ENCODE data around the gene LMNB1. TPM values are rescaled to one million over a fixed set of nuclear protein-coding genes. Genes with fewer than 3 reads are reported as not detected.

LMNB1 gene
- total RNA-seq, 1 experiment from 2014 or later = 49.8 TPM

- H3K36me3 ChIP-seq (ENCODE audit: insufficient read depth, low read length) = no peaks in the 10 kb centered on the region
- H4K20me1 ChIP-seq (ENCODE audit: insufficient read depth, low read depth, low read length) = no peaks in the 10 kb centered on the region
- peaks cover 8% of the 10 kb centered on the region for H3K4me1 ChIP-seq (ENCODE audit: low read length)
- no peaks in the 10 kb centered on the region for H3K27me3 ChIP-seq (ENCODE audit: low read length)
- H2AFZ ChIP-seq (ENCODE audit: low read length) = no peak overlapping the region
- DNase-seq = no peak
- no peak overlapping the region for H3K4me3 ChIP-seq (ENCODE audit: low read length)
- no peak overlapping the region for H3K4me2 ChIP-seq (ENCODE audit: low read depth, low read length, poor library complexity, severe bottlenecking)
- no peaks in the 10 kb centered on the region for H3K9me3 ChIP-seq (ENCODE audit: low read length)
- no peak overlapping the region for H3K27ac ChIP-seq (ENCODE audit: low read length)
- no peaks in the 10 kb centered on the region for H3K79me2 ChIP-seq (ENCODE audit: low read length)
- no peaks in the 10 kb centered on the region for H3K9me2 ChIP-seq (replicated peaks; ENCODE audit: insufficient read depth, low read length)
- H3K9ac ChIP-seq (ENCODE audit: low read length) = no peak overlapping the region
These were observed 30.6 kb upstream of the LMNB1 start for GRCh38 chr5:126746290-126746689.

GRCh38 chr5:126752081-126752785, 24.7 kb upstream of the LMNB1 start:
- Histone ChIP-seq H2AFZ (ENCODE audit: low read length) (no peak overlapping the region), H3K27me3 (ENCODE audit: low read length) (no peaks in the 10 kb centered on the region), H3K36me3 (ENCODE audit: insufficient read depth, low read length) (no peaks in the 10 kb centered on the region), H3K27ac (ENCODE audit: low read length) (no peak overlapping the region), H3K4me2 (ENCODE audit: low read depth, low read length, poor library complexity, severe bottlenecking) (no peak overlapping the region), H3K4me1 (ENCODE audit: low read length) (peaks cover 8% of the 10 kb centered on the region), H3K9me3 (ENCODE audit: low read length) (no peaks in the 10 kb centered on the region), H3K79me2 (ENCODE audit: low read length) (no peaks in the 10 kb centered on the region), H3K9ac (ENCODE audit: low read length) (no peak overlapping the region), H3K9me2 (replicated peaks; ENCODE audit: insufficient read depth, low read length) (no peaks in the 10 kb centered on the region), H4K20me1 (ENCODE audit: insufficient read depth, low read depth, low read length) (no peaks in the 10 kb centered on the region), H3K4me3 (ENCODE audit: low read length) (no peak overlapping the region)
- no peak for DNase-seq

- no peak overlapping the region for H2AFZ ChIP-seq (ENCODE audit: low read length)
- H3K27ac ChIP-seq (ENCODE audit: low read length) = no peak overlapping the region
- no peaks in the 10 kb centered on the region for H3K36me3 ChIP-seq (ENCODE audit: insufficient read depth, low read length)
- no peaks in the 10 kb centered on the region for H4K20me1 ChIP-seq (ENCODE audit: insufficient read depth, low read depth, low read length)
- no peak overlapping the region for H3K4me2 ChIP-seq (ENCODE audit: low read depth, low read length, poor library complexity, severe bottlenecking)
- H3K27me3 ChIP-seq (ENCODE audit: low read length) = no peaks in the 10 kb centered on the region
- no peaks in the 10 kb centered on the region for H3K9me3 ChIP-seq (ENCODE audit: low read length)
- no peaks in the 10 kb centered on the region for H3K79me2 ChIP-seq (ENCODE audit: low read length)
- H3K9ac ChIP-seq (ENCODE audit: low read length) = no peak overlapping the region
- no peak overlapping the region for H3K4me3 ChIP-seq (ENCODE audit: low read length)
- H3K4me1 ChIP-seq (ENCODE audit: low read length) = peaks cover 5% of the 10 kb centered on the region
- no peak for DNase-seq
- no peaks in the 10 kb centered on the region for H3K9me2 ChIP-seq (replicated peaks; ENCODE audit: insufficient read depth, low read length)
These were observed 23.7 kb upstream of the LMNB1 start for GRCh38 chr5:126753227-126753626.

- Histone ChIP-seq H3K79me2 (ENCODE audit: low read length) (no peaks in the 10 kb centered on the region), H3K4me3 (ENCODE audit: low read length) (no peak overlapping the region), H3K27ac (ENCODE audit: low read length) (no peak overlapping the region), H3K4me1 (ENCODE audit: low read length) (peaks cover 12% of the 10 kb centered on the region), H3K9me3 (ENCODE audit: low read length) (no peaks in the 10 kb centered on the region), H3K9me2 (replicated peaks; ENCODE audit: insufficient read depth, low read length) (no peaks in the 10 kb centered on the region), H3K27me3 (ENCODE audit: low read length) (no peaks in the 10 kb centered on the region), H3K4me2 (ENCODE audit: low read depth, low read length, poor library complexity, severe bottlenecking) (no peak overlapping the region), H3K36me3 (ENCODE audit: insufficient read depth, low read length) (no peaks in the 10 kb centered on the region), H2AFZ (ENCODE audit: low read length) (no peak overlapping the region), H4K20me1 (ENCODE audit: insufficient read depth, low read depth, low read length) (no peaks in the 10 kb centered on the region), H3K9ac (ENCODE audit: low read length) (no peak overlapping the region)
- DNase-seq = no peak
These were observed 22.3 kb upstream of the LMNB1 start for GRCh38 chr5:126754609-126755008.

- Histone ChIP-seq H3K9ac (ENCODE audit: low read length) (no peak overlapping the region), H3K4me1 (ENCODE audit: low read length) (peaks cover 12% of the 10 kb centered on the region), H3K27me3 (ENCODE audit: low read length) (no peaks in the 10 kb centered on the region), H3K79me2 (ENCODE audit: low read length) (no peaks in the 10 kb centered on the region), H3K4me2 (ENCODE audit: low read depth, low read length, poor library complexity, severe bottlenecking) (no peak overlapping the region), H4K20me1 (ENCODE audit: insufficient read depth, low read depth, low read length) (no peaks in the 10 kb centered on the region), H3K27ac (ENCODE audit: low read length) (no peak overlapping the region), H3K36me3 (ENCODE audit: insufficient read depth, low read length) (no peaks in the 10 kb centered on the region), H3K9me2 (replicated peaks; ENCODE audit: insufficient read depth, low read length) (no peaks in the 10 kb centered on the region), H3K4me3 (ENCODE audit: low read length) (no peak overlapping the region), H2AFZ (ENCODE audit: low read length) (no peak overlapping the region), H3K9me3 (ENCODE audit: low read length) (no peaks in the 10 kb centered on the region)
- DNase-seq = no peak
These were observed 21.3 kb upstream of the LMNB1 start for GRCh38 chr5:126755593-126755992.

GRCh38 chr5:126757713-126758357, 19.1 kb upstream of the LMNB1 start:
- peaks cover 22% of the 10 kb centered on the region for H3K4me1 ChIP-seq (ENCODE audit: low read length)
- no peaks in the 10 kb centered on the region for H3K9me3 ChIP-seq (ENCODE audit: low read length)
- H3K79me2 ChIP-seq (ENCODE audit: low read length) = no peaks in the 10 kb centered on the region
- no peaks in the 10 kb centered on the region for H3K36me3 ChIP-seq (ENCODE audit: insufficient read depth, low read length)
- H3K9ac ChIP-seq (ENCODE audit: low read length) = no peak overlapping the region
- no peak overlapping the region for H3K27ac ChIP-seq (ENCODE audit: low read length)
- no peaks in the 10 kb centered on the region for H3K27me3 ChIP-seq (ENCODE audit: low read length)
- no peaks in the 10 kb centered on the region for H3K9me2 ChIP-seq (replicated peaks; ENCODE audit: insufficient read depth, low read length)
- no peaks in the 10 kb centered on the region for H4K20me1 ChIP-seq (ENCODE audit: insufficient read depth, low read depth, low read length)
- no peak overlapping the region for H3K4me2 ChIP-seq (ENCODE audit: low read depth, low read length, poor library complexity, severe bottlenecking)
- no peak overlapping the region; the same call in 1 of the 2 replicates for H2AFZ ChIP-seq (ENCODE audit: low read length)
- H3K4me3 ChIP-seq (ENCODE audit: low read length) = no peak overlapping the region
- DNase-seq = no peak

- Histone ChIP-seq H3K4me2 (ENCODE audit: low read depth, low read length, poor library complexity, severe bottlenecking) (no peak overlapping the region), H3K9me2 (replicated peaks; ENCODE audit: insufficient read depth, low read length) (no peaks in the 10 kb centered on the region), H3K4me3 (ENCODE audit: low read length) (no peak overlapping the region), H3K79me2 (ENCODE audit: low read length) (no peaks in the 10 kb centered on the region), H3K9me3 (ENCODE audit: low read length) (no peaks in the 10 kb centered on the region), H4K20me1 (ENCODE audit: insufficient read depth, low read depth, low read length) (no peaks in the 10 kb centered on the region), H3K9ac (ENCODE audit: low read length) (no peak overlapping the region), H3K36me3 (ENCODE audit: insufficient read depth, low read length) (no peaks in the 10 kb centered on the region), H2AFZ (ENCODE audit: low read length) (no peak overlapping the region), H3K27ac (ENCODE audit: low read length) (no peak overlapping the region), H3K4me1 (ENCODE audit: low read length) (peaks cover 17% of the 10 kb centered on the region), H3K27me3 (ENCODE audit: low read length) (no peaks in the 10 kb centered on the region)
- DNase-seq = no peak
These were observed 13.6 kb upstream of the LMNB1 start for GRCh38 chr5:126763371-126763770.

- Histone ChIP-seq H3K4me2 (ENCODE audit: low read depth, low read length, poor library complexity, severe bottlenecking) (no peak overlapping the region), H3K9ac (ENCODE audit: low read length) (no peak overlapping the region), H3K9me2 (replicated peaks; ENCODE audit: insufficient read depth, low read length) (no peaks in the 10 kb centered on the region), H3K9me3 (ENCODE audit: low read length) (no peaks in the 10 kb centered on the region), H3K36me3 (ENCODE audit: insufficient read depth, low read length) (no peaks in the 10 kb centered on the region), H4K20me1 (ENCODE audit: insufficient read depth, low read depth, low read length) (no peaks in the 10 kb centered on the region), H3K27me3 (ENCODE audit: low read length) (no peaks in the 10 kb centered on the region), H3K79me2 (ENCODE audit: low read length) (no peaks in the 10 kb centered on the region), H2AFZ (ENCODE audit: low read length) (no peak overlapping the region), H3K27ac (ENCODE audit: low read length) (no peak overlapping the region), H3K4me3 (ENCODE audit: low read length) (no peak overlapping the region), H3K4me1 (ENCODE audit: low read length) (0 out of 2 replicates have a peak, but pooled peaks cover 4% of the 10 kb centered on the region)
- DNase-seq = no peak
These were observed 7.2 kb upstream of the LMNB1 start for GRCh38 chr5:126769703-126770102.

Data from Karpas-422 (cell line).